ENCODE measurements around the gene CNTD1.

DNA sequence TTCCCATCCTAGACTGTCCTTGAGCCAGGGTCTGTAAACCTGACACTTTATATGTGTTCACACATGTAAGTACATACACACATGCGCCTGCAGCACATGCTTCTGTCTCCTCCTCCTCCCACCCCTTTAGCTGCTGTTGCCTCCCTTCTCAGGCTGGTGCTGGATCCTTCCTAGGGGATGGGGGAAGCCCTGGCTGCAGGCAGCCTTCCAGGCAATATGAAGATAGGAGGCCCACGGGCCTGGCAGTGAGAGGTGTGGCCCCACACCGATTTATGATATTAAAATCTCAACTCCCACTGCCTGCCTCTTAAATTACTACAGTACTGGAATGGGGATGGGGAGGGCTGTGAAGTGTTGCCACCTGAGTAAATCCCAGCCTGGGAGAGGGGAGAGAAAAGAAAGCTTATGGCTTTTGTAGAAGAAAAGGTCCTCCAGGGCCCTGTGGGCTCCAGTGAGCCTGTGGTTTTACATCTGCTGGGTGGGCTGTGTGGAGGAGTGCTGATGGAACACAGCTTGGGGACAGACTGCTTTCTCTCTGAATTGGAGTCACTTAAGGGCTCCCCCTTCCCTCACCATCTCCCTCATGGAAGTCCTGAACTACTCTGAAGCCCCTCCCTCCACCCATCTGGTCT is 19.2 kb upstream of the CNTD1 start:
- TF ChIP-seq, protein P1, sequence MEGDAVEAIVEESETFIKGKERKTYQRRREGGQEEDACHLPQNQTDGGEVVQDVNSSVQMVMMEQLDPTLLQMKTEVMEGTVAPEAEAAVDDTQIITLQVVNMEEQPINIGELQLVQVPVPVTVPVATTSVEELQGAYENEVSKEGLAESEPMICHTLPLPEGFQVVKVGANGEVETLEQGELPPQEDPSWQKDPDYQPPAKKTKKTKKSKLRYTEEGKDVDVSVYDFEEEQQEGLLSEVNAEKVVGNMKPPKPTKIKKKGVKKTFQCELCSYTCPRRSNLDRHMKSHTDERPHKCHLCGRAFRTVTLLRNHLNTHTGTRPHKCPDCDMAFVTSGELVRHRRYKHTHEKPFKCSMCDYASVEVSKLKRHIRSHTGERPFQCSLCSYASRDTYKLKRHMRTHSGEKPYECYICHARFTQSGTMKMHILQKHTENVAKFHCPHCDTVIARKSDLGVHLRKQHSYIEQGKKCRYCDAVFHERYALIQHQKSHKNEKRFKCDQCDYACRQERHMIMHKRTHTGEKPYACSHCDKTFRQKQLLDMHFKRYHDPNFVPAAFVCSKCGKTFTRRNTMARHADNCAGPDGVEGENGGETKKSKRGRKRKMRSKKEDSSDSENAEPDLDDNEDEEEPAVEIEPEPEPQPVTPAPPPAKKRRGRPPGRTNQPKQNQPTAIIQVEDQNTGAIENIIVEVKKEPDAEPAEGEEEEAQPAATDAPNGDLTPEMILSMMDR (IDR thresholded peaks at IDR 0.05; ENCODE audit: insufficient read depth, low read depth, low read length), result no peak
- no peak for TF ChIP-seq EZH2 (IDR thresholded peaks at IDR 0.05; ENCODE audit: insufficient read depth, low read length)
